Endodermal cell (in vitro differentiated cells): ENCODE data around the gene POM121C. TPM values are rescaled to one million over a fixed set of nuclear protein-coding genes. Genes with fewer than 3 reads are reported as not detected.
A peak's percentile ranks its signal among the peaks of the same experiment; 100 is the strongest.
"Not testable (repeated sequence)": the region's sequence is repeated elsewhere in the genome, so short reads cannot be mapped to it uniquely, and the experiment has no call there.

Experiments used
- DNase-seq: peaks from one replicate; pipeline ENCODE4 v3.0.0-alpha.2; 2017
- H3K27ac ChIP-seq: 2 replicates; pipeline ENCODE4 v1.5.1; 2013; ENCODE audit warnings: mild to moderate bottlenecking, low read depth, low read length, moderate library complexity
- H3K27me3 ChIP-seq: 2 replicates; pipeline ENCODE4 v1.6.1; 2013; ENCODE audit warnings: mild to moderate bottlenecking, low read length, moderate library complexity; ENCODE audit not compliant: insufficient read depth, control insufficient read depth, poor library complexity, severe bottlenecking
- H3K36me3 ChIP-seq: 2 replicates; pipeline ENCODE4 v1.7.0; 2013; ENCODE audit warnings: mild to moderate bottlenecking, low read length, moderate library complexity; ENCODE audit not compliant: control insufficient read depth, insufficient read depth
- H3K4me1 ChIP-seq: one replicate; pipeline ENCODE4 v1.7.0; 2013; ENCODE audit warnings: low read length; ENCODE audit not compliant: control insufficient read depth, insufficient read depth
- H3K4me3 ChIP-seq: 2 replicates; pipeline ENCODE4 v1.5.1; 2013; ENCODE audit warnings: mild to moderate bottlenecking, low read length, moderate library complexity
- H3K9ac ChIP-seq: 2 replicates; pipeline ENCODE4 v1.6.1; 2013; ENCODE audit warnings: mild to moderate bottlenecking, low read length, moderate library complexity; ENCODE audit not compliant: poor library complexity, severe bottlenecking; ENCODE audit errors: extremely low read depth
- H3K9me3 ChIP-seq: 2 replicates; pipeline ENCODE4 v1.6.1; 2013; ENCODE audit warnings: mild to moderate bottlenecking, low read length, moderate library complexity; ENCODE audit not compliant: control insufficient read depth
- H3K27ac Mint-ChIP-seq: 2 replicates; pipeline ENCODE4 v1.8.0; 2020; ENCODE audit warnings: mixed read lengths
- H3K27me3 Mint-ChIP-seq: 2 replicates; pipeline ENCODE4 v1.8.0; 2021; ENCODE audit warnings: mild to moderate bottlenecking, mixed read lengths; ENCODE audit not compliant: insufficient read depth
- H3K36me3 Mint-ChIP-seq: 2 replicates; pipeline ENCODE4 v1.8.0; 2020; ENCODE audit warnings: low read depth, mixed read lengths
- H3K4me1 Mint-ChIP-seq: 2 replicates; pipeline ENCODE4 v1.8.0; 2020; ENCODE audit warnings: mixed read lengths
- H3K4me3 Mint-ChIP-seq: 2 replicates; pipeline ENCODE4 v1.8.0; 2020; ENCODE audit warnings: mild to moderate bottlenecking, moderate library complexity, mixed read lengths
- H3K9me3 Mint-ChIP-seq: 2 replicates; pipeline ENCODE4 v1.8.0; 2020; ENCODE audit warnings: mild to moderate bottlenecking, mixed read lengths
- WGBS, 2 experiments: methylation state at CpG; one replicate each; pipeline versions ENCODE4 v1.1.5 to v1.1.7; 2013; ENCODE audit warnings: missing lambda C conversion rate in 2 of 2, mixed read lengths in 1 of 2; ENCODE audit not compliant: insufficient coverage in 1 of 2, insufficient read length in 1 of 2; 5-methylcytosine and 5-hydroxymethylcytosine counted together
- total RNA-seq, 2 donors: library from RNA; stranded (reverse); fragmentation: NEBNext Ultra II Directional in 1 of 2; extraction: Animal tissue kit (Norgen Biotek cat#: 25700) in 1 of 2; gene quantifications; 2 replicates in 1 of 2; 3 replicates in 1 of 2; pipeline ENCODE4 v1.2.1, GENCODE V29; 2021
- TF ChIP-seq, protein P1 (sequence below): fragments of 200-600 bp; sonication (generic); conservative IDR thresholded peaks from 2 replicates; pipeline ENCODE4 v1.5.0; 2021; ENCODE audit warnings: antibody characterized with exemption, mild to moderate bottlenecking

Gene POM121C
- total RNA-seq, 2 donors from 2014 or later, result 61.8 to 64.2 TPM

GRCh38 chr7:75456403-75456802 is 29.7 kb downstream of the POM121C start:
- not testable (repeated sequence) for H3K27ac Mint-ChIP-seq, H3K4me3 Mint-ChIP-seq, H3K4me1 Mint-ChIP-seq, H3K4me3 ChIP-seq, H3K27me3 ChIP-seq, H3K9me3 ChIP-seq, DNase-seq, H3K9me3 Mint-ChIP-seq, H3K36me3 Mint-ChIP-seq, H3K36me3 ChIP-seq, H3K4me1 ChIP-seq, H3K9ac ChIP-seq, H3K27ac ChIP-seq, H3K27me3 Mint-ChIP-seq
- WGBS, 2 experiments, result 91% methylated on average over 4 of the region's 10 CpGs; no CpG with 5 or more reads in 1 of the 2 experiments

DNA sequence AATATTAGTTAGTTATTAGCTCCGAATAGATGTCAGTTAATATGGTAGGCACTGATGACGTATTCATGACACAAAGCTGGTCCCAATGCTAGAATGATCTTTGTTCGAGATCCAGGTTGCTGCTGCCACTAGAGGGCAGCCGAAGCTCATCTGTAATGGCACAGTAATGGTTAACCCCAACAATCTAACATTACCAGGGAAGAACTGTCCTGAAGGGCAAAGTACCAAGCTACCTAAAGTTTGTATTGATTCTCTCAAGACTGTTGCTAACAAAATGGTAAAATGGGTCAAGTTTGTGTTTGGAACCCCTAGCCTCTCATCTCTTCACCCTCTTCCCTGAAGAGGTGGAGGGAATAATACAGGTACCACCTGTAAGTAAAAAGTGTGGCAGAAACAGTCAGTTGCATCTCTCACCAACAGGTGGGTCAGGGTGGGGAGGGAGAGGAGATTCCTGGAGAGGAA is 33.6 kb downstream of the POM121C start:
- not testable (repeated sequence) for H3K27ac ChIP-seq, H3K27ac Mint-ChIP-seq, H3K36me3 ChIP-seq, DNase-seq, H3K27me3 ChIP-seq, H3K9ac ChIP-seq, H3K4me3 Mint-ChIP-seq, H3K27me3 Mint-ChIP-seq, H3K4me1 ChIP-seq, H3K4me1 Mint-ChIP-seq, H3K9me3 Mint-ChIP-seq, H3K9me3 ChIP-seq, H3K4me3 ChIP-seq, H3K36me3 Mint-ChIP-seq
- TF ChIP-seq, protein P1, sequence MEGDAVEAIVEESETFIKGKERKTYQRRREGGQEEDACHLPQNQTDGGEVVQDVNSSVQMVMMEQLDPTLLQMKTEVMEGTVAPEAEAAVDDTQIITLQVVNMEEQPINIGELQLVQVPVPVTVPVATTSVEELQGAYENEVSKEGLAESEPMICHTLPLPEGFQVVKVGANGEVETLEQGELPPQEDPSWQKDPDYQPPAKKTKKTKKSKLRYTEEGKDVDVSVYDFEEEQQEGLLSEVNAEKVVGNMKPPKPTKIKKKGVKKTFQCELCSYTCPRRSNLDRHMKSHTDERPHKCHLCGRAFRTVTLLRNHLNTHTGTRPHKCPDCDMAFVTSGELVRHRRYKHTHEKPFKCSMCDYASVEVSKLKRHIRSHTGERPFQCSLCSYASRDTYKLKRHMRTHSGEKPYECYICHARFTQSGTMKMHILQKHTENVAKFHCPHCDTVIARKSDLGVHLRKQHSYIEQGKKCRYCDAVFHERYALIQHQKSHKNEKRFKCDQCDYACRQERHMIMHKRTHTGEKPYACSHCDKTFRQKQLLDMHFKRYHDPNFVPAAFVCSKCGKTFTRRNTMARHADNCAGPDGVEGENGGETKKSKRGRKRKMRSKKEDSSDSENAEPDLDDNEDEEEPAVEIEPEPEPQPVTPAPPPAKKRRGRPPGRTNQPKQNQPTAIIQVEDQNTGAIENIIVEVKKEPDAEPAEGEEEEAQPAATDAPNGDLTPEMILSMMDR, result peak; percentile 72
- WGBS, 2 experiments, result 73% methylated on average over 2 of the region's 4 CpGs; no CpG with 5 or more reads in 1 of the 2 experiments

DNA sequence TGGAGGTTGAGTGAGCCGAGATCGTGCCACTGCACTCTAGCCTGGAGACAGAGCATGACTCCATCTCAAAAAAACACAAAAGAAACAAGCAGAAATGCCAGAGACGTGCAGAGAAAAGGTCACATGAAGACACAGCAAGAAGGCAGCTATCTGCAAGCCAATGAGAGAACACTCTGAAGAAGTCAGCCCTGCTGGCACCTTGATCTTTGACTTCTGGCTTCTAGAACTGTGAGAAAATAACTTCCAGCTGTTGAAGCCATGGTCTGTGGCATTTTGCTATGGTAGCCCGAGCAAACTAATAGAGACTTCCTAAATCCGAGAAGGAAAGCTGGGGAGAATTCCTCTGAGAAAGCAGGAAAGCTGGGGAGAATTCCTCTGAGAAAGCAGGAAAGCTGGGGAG is 36.2 kb downstream of the POM121C start:
- H3K9ac ChIP-seq, H3K27me3 Mint-ChIP-seq, H3K9me3 ChIP-seq, H3K4me3 ChIP-seq, H3K27ac ChIP-seq, H3K4me1 Mint-ChIP-seq, DNase-seq, H3K4me3 Mint-ChIP-seq, H3K36me3 Mint-ChIP-seq, H3K9me3 Mint-ChIP-seq, H3K4me1 ChIP-seq, H3K27ac Mint-ChIP-seq, H3K36me3 ChIP-seq, H3K27me3 ChIP-seq: not testable (repeated sequence)
- WGBS, 2 experiments, result no CpG with 5 or more reads among the region's 5 CpGs

GRCh38 chr7:75442465-75443111 is 43.5 kb downstream of the POM121C start:
- not testable (repeated sequence) for H3K9me3 Mint-ChIP-seq, H3K4me1 ChIP-seq, H3K9me3 ChIP-seq, H3K27me3 ChIP-seq, H3K27me3 Mint-ChIP-seq, H3K4me1 Mint-ChIP-seq
- H3K9ac ChIP-seq, result peak overlapping the region; percentile 67
- Mint-ChIP-seq H3K36me3 (peaks cover 26% of the 10 kb centered on the region), H3K27ac (peak overlapping the region; percentile 97), H3K4me3 (peak overlapping the region; percentile 75)
- H3K36me3 ChIP-seq, result peaks cover 27% of the 10 kb centered on the region
- H3K27ac ChIP-seq, result peak overlapping the region; percentile 53
- peak; percentile 72 for DNase-seq
- peak overlapping the region; percentile 75 for H3K4me3 ChIP-seq
- WGBS, 2 experiments, result 0% methylated on average over 25 of the region's 76 CpGs; no CpG with 5 or more reads in 1 of the 2 experiments

GRCh38 chr7:75442101-75442464 is 44.0 kb downstream of the POM121C start:
- H3K4me1 ChIP-seq, H3K27me3 Mint-ChIP-seq, H3K27ac ChIP-seq, H3K9ac ChIP-seq, H3K4me1 Mint-ChIP-seq, DNase-seq, H3K27me3 ChIP-seq, H3K9me3 Mint-ChIP-seq, H3K9me3 ChIP-seq: not testable (repeated sequence)
- Histone ChIP-seq H3K36me3 (peaks cover 28% of the 10 kb centered on the region), H3K4me3 (peak overlapping the region; percentile 71)
- WGBS, 2 experiments, result 11% methylated on average over 3 of the region's 37 CpGs; no CpG with 5 or more reads in 1 of the 2 experiments
- H3K27ac Mint-ChIP-seq, result peak overlapping the region; percentile 94
- peaks cover 30% of the 10 kb centered on the region for H3K36me3 Mint-ChIP-seq
- H3K4me3 Mint-ChIP-seq, result peak overlapping the region; percentile 74
